ENCODE measurements around the gene ICAM5. TPM values are rescaled to one million over a fixed set of nuclear protein-coding genes. Genes with fewer than 3 reads are reported as not detected.
A peak's percentile ranks its signal among the peaks of the same experiment; 100 is the strongest.
"Not testable (repeated sequence)": the region's sequence is repeated elsewhere in the genome, so short reads cannot be mapped to it uniquely, and the experiment has no call there.

ICAM5 gene
- total RNA-seq, 1 experiment from 2014 or later = 0.61 TPM

GRCh38 chr19:10279737-10280442 is 9.9 kb upstream of the ICAM5 start:
- Mint-ChIP-seq H3K4me1 (ENCODE audit: low read depth, unreplicated experiment) (peaks cover 1% of the 10 kb centered on the region), H3K9me3 (ENCODE audit: low read depth, unreplicated experiment) (no peaks in the 10 kb centered on the region), H3K36me3 (ENCODE audit: insufficient read depth, unreplicated experiment) (peaks cover 70% of the 10 kb centered on the region), H3K27me3 (ENCODE audit: unreplicated experiment) (no peaks in the 10 kb centered on the region), H3K4me3 (ENCODE audit: low read depth, unreplicated experiment) (no peak overlapping the region), H3K27ac (ENCODE audit: unreplicated experiment) (peak overlapping the region; percentile 7)
- no peak for DNase-seq
- intact Hi-C loops (cut with micrococcal nuclease; ENCODE audit: unreplicated experiment) = no loop called here
- CTCF ChIA-PET = interaction anchor here (1.0 kb wide), 1 partner anchor 9 kb away, joined by 3 read pairs; the partner anchor contains the start of gene ICAM1
- TF ChIP-seq, protein P1, sequence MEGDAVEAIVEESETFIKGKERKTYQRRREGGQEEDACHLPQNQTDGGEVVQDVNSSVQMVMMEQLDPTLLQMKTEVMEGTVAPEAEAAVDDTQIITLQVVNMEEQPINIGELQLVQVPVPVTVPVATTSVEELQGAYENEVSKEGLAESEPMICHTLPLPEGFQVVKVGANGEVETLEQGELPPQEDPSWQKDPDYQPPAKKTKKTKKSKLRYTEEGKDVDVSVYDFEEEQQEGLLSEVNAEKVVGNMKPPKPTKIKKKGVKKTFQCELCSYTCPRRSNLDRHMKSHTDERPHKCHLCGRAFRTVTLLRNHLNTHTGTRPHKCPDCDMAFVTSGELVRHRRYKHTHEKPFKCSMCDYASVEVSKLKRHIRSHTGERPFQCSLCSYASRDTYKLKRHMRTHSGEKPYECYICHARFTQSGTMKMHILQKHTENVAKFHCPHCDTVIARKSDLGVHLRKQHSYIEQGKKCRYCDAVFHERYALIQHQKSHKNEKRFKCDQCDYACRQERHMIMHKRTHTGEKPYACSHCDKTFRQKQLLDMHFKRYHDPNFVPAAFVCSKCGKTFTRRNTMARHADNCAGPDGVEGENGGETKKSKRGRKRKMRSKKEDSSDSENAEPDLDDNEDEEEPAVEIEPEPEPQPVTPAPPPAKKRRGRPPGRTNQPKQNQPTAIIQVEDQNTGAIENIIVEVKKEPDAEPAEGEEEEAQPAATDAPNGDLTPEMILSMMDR (IDR thresholded peaks at IDR 0.05; ENCODE audit: unreplicated experiment) = no peak
- no TSS peak for BruUV-seq (replicated peaks)

DNA sequence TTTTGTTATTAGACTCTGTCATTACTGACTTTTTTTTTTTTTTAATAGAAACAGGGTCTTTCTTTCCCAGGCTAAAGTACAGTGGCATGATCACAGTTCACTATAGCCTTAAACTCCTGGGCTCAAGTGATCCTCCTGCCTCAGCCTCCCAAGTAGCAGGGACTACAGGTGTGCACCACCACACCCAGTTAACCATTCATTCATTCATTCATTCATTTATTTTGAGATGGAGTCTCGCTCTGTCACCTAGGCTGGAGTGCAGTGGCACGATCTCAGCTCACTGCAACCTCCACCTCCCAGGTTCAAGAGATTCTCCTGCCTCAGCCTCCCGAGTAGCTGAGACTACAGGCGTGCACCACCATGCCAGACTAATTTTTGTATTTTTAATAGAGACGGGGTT is 7.7 kb upstream of the ICAM5 start:
- H3K27ac Mint-ChIP-seq (ENCODE audit: unreplicated experiment); BruUV-seq (replicated peaks); intact Hi-C loops (cut with micrococcal nuclease; ENCODE audit: unreplicated experiment); DNase-seq; H3K9me3 Mint-ChIP-seq (ENCODE audit: low read depth, unreplicated experiment); H3K4me1 Mint-ChIP-seq (ENCODE audit: low read depth, unreplicated experiment); H3K27me3 Mint-ChIP-seq (ENCODE audit: unreplicated experiment); CTCF ChIA-PET; H3K4me3 Mint-ChIP-seq (ENCODE audit: low read depth, unreplicated experiment): not testable (repeated sequence)
- H3K36me3 Mint-ChIP-seq (ENCODE audit: insufficient read depth, unreplicated experiment) = peaks cover 65% of the 10 kb centered on the region

GRCh38 chr19:10283301-10284064 is 6.3 kb upstream of the ICAM5 start:
- Mint-ChIP-seq H3K27ac (ENCODE audit: unreplicated experiment) (no peak overlapping the region), H3K4me3 (ENCODE audit: low read depth, unreplicated experiment) (no peak overlapping the region), H3K9me3 (ENCODE audit: low read depth, unreplicated experiment) (no peaks in the 10 kb centered on the region), H3K36me3 (ENCODE audit: insufficient read depth, unreplicated experiment) (peaks cover 58% of the 10 kb centered on the region), H3K4me1 (ENCODE audit: low read depth, unreplicated experiment) (peaks cover 1% of the 10 kb centered on the region), H3K27me3 (ENCODE audit: unreplicated experiment) (no peaks in the 10 kb centered on the region)
- no TSS peak for BruUV-seq (replicated peaks)
- DNase-seq = no peak
- intact Hi-C loops (cut with micrococcal nuclease; ENCODE audit: unreplicated experiment) = no loop called here
- CTCF ChIA-PET = no interaction called here
- TF ChIP-seq, protein P1 (IDR thresholded peaks at IDR 0.05; ENCODE audit: unreplicated experiment) = no peak

- intact Hi-C loops (cut with micrococcal nuclease; ENCODE audit: unreplicated experiment) = no loop called here
- no TSS peak for BruUV-seq (replicated peaks)
- H3K27ac Mint-ChIP-seq (ENCODE audit: unreplicated experiment) = no peak overlapping the region
- CTCF ChIA-PET = no interaction called here
- H3K4me1 Mint-ChIP-seq (ENCODE audit: low read depth, unreplicated experiment) = peaks cover 7% of the 10 kb centered on the region
- no peak overlapping the region for H3K4me3 Mint-ChIP-seq (ENCODE audit: low read depth, unreplicated experiment)
- no peak for DNase-seq
- no peaks in the 10 kb centered on the region for H3K27me3 Mint-ChIP-seq (ENCODE audit: unreplicated experiment)
- H3K9me3 Mint-ChIP-seq (ENCODE audit: low read depth, unreplicated experiment) = no peaks in the 10 kb centered on the region
- H3K36me3 Mint-ChIP-seq (ENCODE audit: insufficient read depth, unreplicated experiment) = peaks cover 58% of the 10 kb centered on the region
- TF ChIP-seq, protein P1 (IDR thresholded peaks at IDR 0.05; ENCODE audit: unreplicated experiment) = no peak
Observed at GRCh38 chr19:10284065-10284959, 5.4 kb upstream of the ICAM5 start.

Measured in Calu3 (cell line).